HUDEP-2 (cell line): ENCODE data around the gene SUMO4.

Experiments
- DNase-seq, 76 experiments: peaks; one replicate each; lab custom pipeline; 2025; ENCODE audit not compliant: unreplicated experiment in 76 of 76; lab: John Stamatoyannopoulos, UW

SUMO4 gene

DNA sequence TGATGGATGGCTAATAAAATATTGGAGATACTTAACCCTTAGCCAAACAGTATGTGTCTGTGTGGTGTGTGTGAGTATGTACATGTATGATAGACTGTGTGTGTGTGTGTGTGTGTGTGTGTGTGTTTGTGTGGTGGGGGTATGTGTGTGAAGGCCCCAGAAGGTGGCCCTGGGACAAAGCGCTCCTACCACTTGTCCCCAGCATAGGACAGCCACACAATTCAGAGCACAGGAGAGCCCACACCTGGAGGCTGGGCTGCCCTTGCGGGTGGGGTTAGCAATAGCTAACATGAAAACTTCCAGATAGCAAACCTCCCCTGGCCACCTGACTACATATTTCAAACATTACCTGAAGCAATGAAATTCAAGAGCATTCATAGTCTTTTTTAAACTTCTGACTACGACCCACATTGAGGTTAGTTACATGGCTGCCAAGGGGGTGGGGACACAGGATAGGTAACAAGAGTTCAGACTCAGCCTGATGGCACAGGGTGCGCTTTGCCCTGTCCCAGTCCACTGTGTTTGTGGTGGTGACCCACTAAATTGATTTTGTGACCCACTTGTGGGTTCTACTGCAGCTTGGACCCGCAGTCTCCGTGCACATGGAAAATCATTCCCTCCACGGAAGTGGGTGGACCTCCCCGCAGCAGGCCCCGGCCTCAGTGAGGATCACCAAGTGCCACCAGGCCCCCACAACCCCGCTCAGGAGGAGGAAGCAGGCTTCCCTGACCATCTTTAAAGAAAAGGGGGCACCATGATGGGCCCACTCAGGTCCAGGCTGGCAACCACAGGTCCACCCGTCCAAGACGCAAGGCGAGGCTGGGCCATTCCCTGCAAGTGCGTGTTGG is 50.0 kb downstream of the SUMO4 start:
- no peak for DNase-seq
